Activated CD8-positive, alpha-beta T cell treated with anti-CD3 and anti-CD28 coated beads for 36 hours (primary cell): Measurements from ENCODE around the gene HRCT1. TPM values are rescaled to one million over a fixed set of nuclear protein-coding genes. Genes with fewer than 3 reads are reported as not detected.
"Not testable (repeated sequence)": the region's sequence is repeated elsewhere in the genome, so short reads cannot be mapped to it uniquely, and the experiment has no call there.

Source experiments
- ATAC-seq: fragments of 200-7000 bp; cut with Tn5 transposase; one replicate; pipeline ENCODE4 v1.10.0; 2021; ENCODE audit warnings: mild to moderate bottlenecking, moderate library complexity
- CTCF ChIA-PET: fragments of 350-600 bp; sonication (Branson Sonifier 250); formaldehyde crosslinking; loops from one replicate; lab custom pipeline; 2021; ENCODE audit warnings: antibody characterized with exemption; lab: Charles Lee
- POLR2A ChIA-PET: fragments of 350-600 bp; sonication (Branson Sonifier 250); formaldehyde crosslinking; loops from one replicate; lab custom pipeline; 2021; ENCODE audit warnings: antibody characterized with exemption; lab: Charles Lee
- DNase-seq: peaks from one replicate; pipeline ENCODE4 v3.0.0-alpha.2; 2020
- H3K27ac Mint-ChIP-seq: one replicate; pipeline ENCODE4 v1.8.0; 2021; ENCODE audit warnings: mild to moderate bottlenecking, mixed read lengths
- H3K27me3 Mint-ChIP-seq: one replicate; pipeline ENCODE4 v1.8.0; 2021; ENCODE audit warnings: mixed read lengths
- H3K36me3 Mint-ChIP-seq: one replicate; pipeline ENCODE4 v1.8.0; 2021; ENCODE audit warnings: low read depth, mixed read lengths
- H3K4me1 Mint-ChIP-seq: one replicate; pipeline ENCODE4 v1.8.0; 2021; ENCODE audit warnings: low read depth, mixed read lengths
- H3K4me3 Mint-ChIP-seq: one replicate; pipeline ENCODE4 v1.8.0; 2021; ENCODE audit warnings: mild to moderate bottlenecking, moderate library complexity, mixed read lengths
- H3K9me3 Mint-ChIP-seq: one replicate; pipeline ENCODE4 v1.8.0; 2021; ENCODE audit warnings: mixed read lengths
- intact Hi-C: fragments of 100-400 bp; cut with micrococcal nuclease; formaldehyde crosslinking; loops from one replicate; pipeline ENCODE4 v1.10.0; 2022
- total RNA-seq, 2 experiments: library from RNA; stranded (reverse); gene quantifications; one replicate each; pipeline ENCODE4 v1.2.3, GENCODE V29; 2021
- TF ChIP-seq, protein P1 (sequence below): fragments of 200-600 bp; IDR thresholded peaks from one replicate; pipeline ENCODE4 v1.8.0; 2022; ENCODE audit warnings: antibody characterized with exemption, mild to moderate bottlenecking

HRCT1 gene
- total RNA-seq, 2 experiments from 2014 or later = not detected

DNA sequence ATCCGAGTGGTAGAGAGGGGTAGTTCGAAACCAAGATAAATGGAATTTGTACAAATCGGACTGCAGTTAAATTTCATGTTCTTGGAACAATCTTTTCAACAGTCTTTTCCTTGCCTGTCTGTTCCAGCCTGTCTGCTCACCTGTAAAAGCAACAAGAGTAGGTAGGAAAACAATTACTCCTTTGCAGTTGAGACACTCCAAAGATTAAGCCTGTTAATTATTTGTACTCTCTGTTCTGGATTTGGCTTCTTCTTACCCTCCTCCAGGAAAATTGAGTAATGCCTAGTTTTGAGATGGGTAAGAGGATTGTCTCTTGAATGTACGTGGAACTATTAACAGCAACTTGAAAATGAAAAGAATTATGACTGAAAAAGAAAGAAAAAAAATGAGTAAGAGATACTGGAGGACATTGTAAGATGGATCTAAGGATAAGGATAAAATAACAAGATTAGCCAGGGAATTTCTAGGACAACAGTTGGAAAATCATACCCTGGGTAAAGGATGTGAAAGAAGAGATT lies 27.6 kb downstream of the HRCT1 start:
- Mint-ChIP-seq H3K4me3 (no peak overlapping the region), H3K27ac (no peak overlapping the region), H3K4me1 (peaks cover 18% of the 10 kb centered on the region), H3K9me3 (peaks cover 4% of the 10 kb centered on the region), H3K27me3 (no peaks in the 10 kb centered on the region), H3K36me3 (no peaks in the 10 kb centered on the region)
- ChIA-PET CTCF (interaction anchor here (1.0 to 4.5 kb wide), 5 partner anchors 12 to 30 kb away, joined by 3 to 21 read pairs (median 3); no protein-coding TSS in a partner anchor), POLR2A (no interaction called here)
- TF ChIP-seq, protein P1, sequence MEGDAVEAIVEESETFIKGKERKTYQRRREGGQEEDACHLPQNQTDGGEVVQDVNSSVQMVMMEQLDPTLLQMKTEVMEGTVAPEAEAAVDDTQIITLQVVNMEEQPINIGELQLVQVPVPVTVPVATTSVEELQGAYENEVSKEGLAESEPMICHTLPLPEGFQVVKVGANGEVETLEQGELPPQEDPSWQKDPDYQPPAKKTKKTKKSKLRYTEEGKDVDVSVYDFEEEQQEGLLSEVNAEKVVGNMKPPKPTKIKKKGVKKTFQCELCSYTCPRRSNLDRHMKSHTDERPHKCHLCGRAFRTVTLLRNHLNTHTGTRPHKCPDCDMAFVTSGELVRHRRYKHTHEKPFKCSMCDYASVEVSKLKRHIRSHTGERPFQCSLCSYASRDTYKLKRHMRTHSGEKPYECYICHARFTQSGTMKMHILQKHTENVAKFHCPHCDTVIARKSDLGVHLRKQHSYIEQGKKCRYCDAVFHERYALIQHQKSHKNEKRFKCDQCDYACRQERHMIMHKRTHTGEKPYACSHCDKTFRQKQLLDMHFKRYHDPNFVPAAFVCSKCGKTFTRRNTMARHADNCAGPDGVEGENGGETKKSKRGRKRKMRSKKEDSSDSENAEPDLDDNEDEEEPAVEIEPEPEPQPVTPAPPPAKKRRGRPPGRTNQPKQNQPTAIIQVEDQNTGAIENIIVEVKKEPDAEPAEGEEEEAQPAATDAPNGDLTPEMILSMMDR = no peak
- intact Hi-C loops = no loop called here
- DNase-seq (no peak), ATAC-seq (no peak)

DNA sequence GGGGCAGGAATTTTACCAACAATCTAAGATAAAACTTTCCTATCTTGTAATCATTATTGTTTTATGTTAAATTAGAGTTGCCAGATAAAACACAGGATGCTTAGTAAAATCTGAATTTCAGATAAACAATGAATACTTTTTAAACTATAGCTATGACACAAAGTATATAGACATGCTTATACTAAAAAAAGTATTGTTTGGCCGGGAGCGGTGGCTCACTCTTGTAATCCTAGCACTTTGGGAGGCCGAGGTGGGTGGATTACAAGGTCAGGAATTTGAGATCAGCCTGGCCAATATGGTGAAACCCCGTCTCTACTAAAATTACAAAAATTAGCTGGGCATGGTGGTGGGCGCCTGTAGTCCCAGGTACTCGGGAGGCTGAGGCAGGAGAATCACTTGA lies 28.1 kb downstream of the HRCT1 start:
- H3K27me3 Mint-ChIP-seq, POLR2A ChIA-PET, ATAC-seq, intact Hi-C loops, H3K27ac Mint-ChIP-seq, H3K4me3 Mint-ChIP-seq, H3K9me3 Mint-ChIP-seq, DNase-seq, H3K36me3 Mint-ChIP-seq: not testable (repeated sequence)
- CTCF ChIA-PET = interaction anchor here (1.0 to 4.5 kb wide), 4 partner anchors 11 to 23 kb away, joined by 3 to 21 read pairs (median 3); no protein-coding TSS in a partner anchor
- H3K4me1 Mint-ChIP-seq = peaks cover 22% of the 10 kb centered on the region

DNA sequence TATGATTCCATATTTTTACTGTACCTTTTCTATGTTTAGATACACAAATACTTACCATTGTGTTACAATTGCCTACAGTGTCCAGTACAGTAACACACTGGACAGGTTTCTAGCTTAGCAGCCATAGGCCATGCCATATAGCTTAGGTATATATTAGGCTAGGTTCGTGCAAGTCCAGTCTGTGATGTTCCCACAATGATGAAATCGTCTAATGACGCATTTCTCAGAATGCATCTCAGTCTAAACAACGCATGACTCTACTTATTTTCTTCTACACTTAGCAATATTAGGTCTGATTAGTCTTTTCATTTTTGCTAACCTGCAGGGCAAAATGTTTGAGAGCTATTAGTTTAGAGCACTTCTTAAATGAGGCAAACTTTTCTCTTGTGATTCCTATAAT lies 29.3 kb downstream of the HRCT1 start:
- H3K4me1 Mint-ChIP-seq = peaks cover 30% of the 10 kb centered on the region
- no peak overlapping the region for H3K4me3 Mint-ChIP-seq
- intact Hi-C loops = no loop called here
- CTCF ChIA-PET = interaction anchor here (0.9 to 2.5 kb wide), 5 partner anchors 10 to 36 kb away, joined by 3 to 10 read pairs (median 4); partner anchors contain the start of gene HRCT1
- TF ChIP-seq, protein P1 = no peak
- peaks cover 4% of the 10 kb centered on the region for H3K9me3 Mint-ChIP-seq
- H3K27ac Mint-ChIP-seq = no peak overlapping the region
- DNase-seq (no peak), ATAC-seq (no peak)
- H3K27me3 Mint-ChIP-seq = no peaks in the 10 kb centered on the region
- POLR2A ChIA-PET = no interaction called here
- no peaks in the 10 kb centered on the region for H3K36me3 Mint-ChIP-seq

DNA sequence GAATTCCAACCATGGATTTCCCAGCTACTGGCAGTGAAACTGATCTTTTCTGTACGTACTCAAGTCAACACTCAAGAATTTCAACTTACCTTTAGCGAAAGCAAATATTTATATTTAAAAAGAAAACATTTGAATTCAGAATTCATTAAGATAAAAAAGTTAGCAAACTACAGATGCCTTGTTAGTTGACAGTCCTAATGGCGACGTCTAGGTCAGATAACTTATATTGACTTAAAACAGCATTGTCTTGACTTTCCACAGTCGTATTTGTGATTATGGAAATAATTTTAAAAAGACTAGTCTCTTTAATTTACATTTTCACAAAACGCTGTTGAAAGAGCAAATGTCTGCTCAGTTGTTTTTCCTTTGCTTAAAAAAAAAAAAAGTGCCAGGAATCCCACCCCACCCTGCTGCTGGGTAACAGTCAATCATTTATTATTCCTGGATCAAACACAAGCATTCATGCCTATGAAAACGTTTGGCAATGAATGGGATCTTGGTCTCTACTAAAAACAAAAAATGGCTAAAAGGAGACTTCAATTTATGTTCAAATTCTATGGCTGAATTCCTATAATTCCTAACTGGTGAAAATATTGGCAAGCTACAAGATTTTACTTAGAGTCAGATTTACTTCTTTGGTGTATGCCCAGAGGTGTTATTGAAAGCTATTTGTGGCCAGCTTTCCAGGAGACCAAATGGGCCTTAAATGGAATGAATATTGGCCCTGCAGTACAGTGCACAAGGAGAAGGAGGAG lies 29.9 kb downstream of the HRCT1 start:
- H3K9me3 Mint-ChIP-seq = peaks cover 4% of the 10 kb centered on the region
- H3K4me1 Mint-ChIP-seq = peaks cover 37% of the 10 kb centered on the region
- no peak for ATAC-seq
- POLR2A ChIA-PET = interaction anchor here (0.7 to 0.8 kb wide), 2 partner anchors 25 to 37 kb away, joined by 3 read pairs; no protein-coding TSS in a partner anchor
- no peaks in the 10 kb centered on the region for H3K36me3 Mint-ChIP-seq
- TF ChIP-seq, protein P1 = no peak
- CTCF ChIA-PET = interaction anchor here (0.9 to 2.5 kb wide), 5 partner anchors 9 to 37 kb away, joined by 3 to 10 read pairs (median 4); partner anchors contain the start of gene HRCT1
- no peaks in the 10 kb centered on the region for H3K27me3 Mint-ChIP-seq
- DNase-seq = no peak
- H3K27ac Mint-ChIP-seq = no peak overlapping the region
- intact Hi-C loops = no loop called here
- H3K4me3 Mint-ChIP-seq = no peak overlapping the region

DNA sequence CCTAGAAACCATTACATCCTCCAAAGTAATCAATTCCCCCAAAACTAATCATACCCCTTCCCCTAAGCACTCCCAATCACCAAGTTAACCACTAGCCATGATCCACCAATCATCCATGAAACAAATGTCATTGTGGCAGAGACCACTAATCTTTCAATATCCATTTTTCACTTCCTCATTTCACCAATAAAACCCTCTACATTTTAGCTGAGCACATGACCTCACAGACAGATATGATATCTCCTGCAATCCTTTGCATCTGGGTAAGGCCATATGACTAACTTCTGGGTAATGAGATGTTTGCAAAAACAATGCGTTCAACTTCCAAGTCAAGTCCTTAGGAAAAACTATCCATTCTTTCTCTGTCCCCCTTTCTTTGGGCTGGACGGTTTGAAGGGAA lies 31.2 kb downstream of the HRCT1 start:
- Mint-ChIP-seq H3K4me1 (peaks cover 46% of the 10 kb centered on the region), H3K4me3 (no peak overlapping the region), H3K36me3 (no peaks in the 10 kb centered on the region), H3K27me3 (no peaks in the 10 kb centered on the region), H3K27ac (no peak overlapping the region), H3K9me3 (peaks cover 4% of the 10 kb centered on the region)
- ATAC-seq (no peak), DNase-seq (no peak)
- ChIA-PET POLR2A (interaction anchor here (0.8 kb wide), 1 partner anchor 39 kb away, joined by 3 read pairs; no protein-coding TSS in a partner anchor), CTCF (interaction anchor here (2.5 to 5.0 kb wide), 2 partner anchors 8 to 18 kb away, joined by 10 to 32 read pairs; no protein-coding TSS in a partner anchor)
- intact Hi-C loops = no loop called here
- TF ChIP-seq, protein P1 = no peak
